Sigmoid colon (tissue), 4 donors: ENCODE measurements around the gene UCN.

Source experiments
- EP300 ChIP-seq, 4 donors: sonication (generic); formaldehyde crosslinking; IDR thresholded peaks; one replicate each; pipeline ENCODE4 v1.6.1; 2017; ENCODE audit warnings: antibody characterized with exemption in 4 of 4
- POLR2A ChIP-seq, 2 donors: fragments of 450-650 bp; IDR thresholded peaks; one replicate each; pipeline ENCODE4 v1.6.1; 2016; ENCODE audit warnings: antibody characterized with exemption in 2 of 2, mild to moderate bottlenecking in 2 of 2, moderate library complexity in 2 of 2
- TF ChIP-seq, protein P1 (sequence below), 4 experiments: fragments of 450-650 bp in 3 of 4; fragments of 200-600 bp in 1 of 4; IDR thresholded peaks; one replicate each; pipeline ENCODE4 v1.5.1; 2016 to 2019; ENCODE audit warnings: antibody characterized with exemption in 4 of 4, mild to moderate bottlenecking in 3 of 4, moderate library complexity in 2 of 4

DNA sequence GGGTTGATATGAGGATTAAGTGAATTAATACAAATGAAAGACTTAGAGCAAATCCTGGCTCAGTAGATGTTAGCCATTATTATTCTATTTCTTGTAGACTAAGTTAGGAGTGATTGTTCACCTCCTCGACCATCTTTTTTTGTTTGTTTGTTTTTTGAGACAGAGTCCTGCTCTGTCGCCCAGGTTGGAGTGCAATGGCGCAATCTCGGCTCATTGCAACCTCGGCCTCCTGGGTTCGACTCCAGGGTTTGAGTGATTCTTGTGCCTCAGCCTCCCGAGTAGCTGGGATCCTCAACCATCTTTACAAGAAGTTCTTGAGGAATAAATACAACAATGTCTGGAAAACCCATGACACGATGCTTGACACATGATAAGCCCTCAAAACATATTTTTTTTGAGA, 13.3 kb downstream of the UCN start:
- TF ChIP-seq, protein P1, sequence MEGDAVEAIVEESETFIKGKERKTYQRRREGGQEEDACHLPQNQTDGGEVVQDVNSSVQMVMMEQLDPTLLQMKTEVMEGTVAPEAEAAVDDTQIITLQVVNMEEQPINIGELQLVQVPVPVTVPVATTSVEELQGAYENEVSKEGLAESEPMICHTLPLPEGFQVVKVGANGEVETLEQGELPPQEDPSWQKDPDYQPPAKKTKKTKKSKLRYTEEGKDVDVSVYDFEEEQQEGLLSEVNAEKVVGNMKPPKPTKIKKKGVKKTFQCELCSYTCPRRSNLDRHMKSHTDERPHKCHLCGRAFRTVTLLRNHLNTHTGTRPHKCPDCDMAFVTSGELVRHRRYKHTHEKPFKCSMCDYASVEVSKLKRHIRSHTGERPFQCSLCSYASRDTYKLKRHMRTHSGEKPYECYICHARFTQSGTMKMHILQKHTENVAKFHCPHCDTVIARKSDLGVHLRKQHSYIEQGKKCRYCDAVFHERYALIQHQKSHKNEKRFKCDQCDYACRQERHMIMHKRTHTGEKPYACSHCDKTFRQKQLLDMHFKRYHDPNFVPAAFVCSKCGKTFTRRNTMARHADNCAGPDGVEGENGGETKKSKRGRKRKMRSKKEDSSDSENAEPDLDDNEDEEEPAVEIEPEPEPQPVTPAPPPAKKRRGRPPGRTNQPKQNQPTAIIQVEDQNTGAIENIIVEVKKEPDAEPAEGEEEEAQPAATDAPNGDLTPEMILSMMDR (IDR thresholded peaks at IDR 0.05), result no peak
- TF ChIP-seq EP300 (IDR thresholded peaks at IDR 0.05), result no peak
- no peak for TF ChIP-seq POLR2A (IDR thresholded peaks at IDR 0.05)
